NCI-H128 (cell line): ENCODE results near the gene ARHGAP11A.

Source experiments
- DNase-seq: peaks from one replicate; lab custom pipeline; 2025; ENCODE audit not compliant: unreplicated experiment; lab: John Stamatoyannopoulos, UW

The ARHGAP11A gene

GRCh38 chr15:32685576-32685975, 70.3 kb downstream of the ARHGAP11A start:
- no peak for DNase-seq

- DNase-seq, result no peak
Measured at GRCh38 chr15:32687556-32687955, 72.3 kb downstream of the ARHGAP11A start.

GRCh38 chr15:32688151-32688639, 72.9 kb downstream of the ARHGAP11A start:
- DNase-seq, result no peak
